MM.1S (cell line): ENCODE results near the gene PDE4B.

Source experiments
- EZH2 ChIP-seq: fragments of 300-600 bp; sonication (generic); optimal IDR thresholded peaks from 2 replicates; pipeline ENCODE3; 2017; ENCODE audit warnings: low read depth, mild to moderate bottlenecking, antibody characterized with exemption, low read length, mixed read lengths
- EZH2phosphoT487 ChIP-seq: fragments of 300-600 bp; sonication (generic); IDR thresholded peaks from 2 replicates; pipeline ENCODE4 v1.6.1; 2018; ENCODE audit warnings: antibody characterized with exemption, low read length
- TF ChIP-seq, protein P1 (sequence below): fragments of 300-600 bp; sonication (generic); IDR thresholded peaks from 2 replicates; pipeline ENCODE4 v1.5.1; 2016; ENCODE audit warnings: antibody characterized with exemption, low read length, mixed read lengths

DNA sequence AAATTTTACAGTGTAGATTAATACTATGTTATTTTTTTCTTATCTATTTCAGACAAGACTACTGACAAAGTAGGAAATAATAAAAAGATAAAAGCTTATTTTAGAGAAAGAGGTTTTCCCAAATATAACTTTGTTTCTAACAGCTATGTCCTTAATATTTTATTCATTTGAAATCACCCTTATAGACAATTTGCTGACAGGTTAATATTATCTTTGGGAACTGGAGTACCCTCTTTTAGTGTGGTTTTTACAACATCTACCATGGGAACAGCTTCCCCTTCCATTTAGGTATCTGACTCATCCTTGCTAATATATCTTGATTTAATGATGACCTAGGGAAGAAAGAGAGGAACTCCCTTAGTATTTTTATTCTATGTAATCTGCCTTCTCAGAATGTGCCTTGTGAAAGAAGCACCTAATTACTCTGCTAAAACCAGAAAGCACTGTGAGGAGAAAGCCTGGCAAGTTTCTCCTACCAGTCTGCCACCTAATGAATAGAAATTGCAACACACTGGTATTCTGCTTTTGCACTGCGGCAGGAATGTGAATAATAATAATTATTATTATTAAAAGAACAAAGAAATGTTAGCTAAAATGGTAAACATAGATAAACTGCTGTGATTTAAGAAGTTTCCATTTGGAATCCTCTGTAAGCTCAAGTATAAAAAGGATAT lies 192.8 kb downstream of the PDE4B start:
- TF ChIP-seq, protein P1, sequence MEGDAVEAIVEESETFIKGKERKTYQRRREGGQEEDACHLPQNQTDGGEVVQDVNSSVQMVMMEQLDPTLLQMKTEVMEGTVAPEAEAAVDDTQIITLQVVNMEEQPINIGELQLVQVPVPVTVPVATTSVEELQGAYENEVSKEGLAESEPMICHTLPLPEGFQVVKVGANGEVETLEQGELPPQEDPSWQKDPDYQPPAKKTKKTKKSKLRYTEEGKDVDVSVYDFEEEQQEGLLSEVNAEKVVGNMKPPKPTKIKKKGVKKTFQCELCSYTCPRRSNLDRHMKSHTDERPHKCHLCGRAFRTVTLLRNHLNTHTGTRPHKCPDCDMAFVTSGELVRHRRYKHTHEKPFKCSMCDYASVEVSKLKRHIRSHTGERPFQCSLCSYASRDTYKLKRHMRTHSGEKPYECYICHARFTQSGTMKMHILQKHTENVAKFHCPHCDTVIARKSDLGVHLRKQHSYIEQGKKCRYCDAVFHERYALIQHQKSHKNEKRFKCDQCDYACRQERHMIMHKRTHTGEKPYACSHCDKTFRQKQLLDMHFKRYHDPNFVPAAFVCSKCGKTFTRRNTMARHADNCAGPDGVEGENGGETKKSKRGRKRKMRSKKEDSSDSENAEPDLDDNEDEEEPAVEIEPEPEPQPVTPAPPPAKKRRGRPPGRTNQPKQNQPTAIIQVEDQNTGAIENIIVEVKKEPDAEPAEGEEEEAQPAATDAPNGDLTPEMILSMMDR, result no peak
- TF ChIP-seq EZH2phosphoT487, result no peak
- no peak for TF ChIP-seq EZH2
